ENCODE measurements around the gene PLXND1. TPM values are rescaled to one million over a fixed set of nuclear protein-coding genes. Genes with fewer than 3 reads are reported as not detected.

The PLXND1 gene
- total and polyA plus RNA-seq, 9 donors = 21.6 to 120 (median 57.1) TPM

GRCh38 chr3:129553171-129553570, 53.3 kb downstream of the PLXND1 start:
- no peak for DNase-seq
- Histone ChIP-seq H3K4me1 (ENCODE audit: insufficient read depth) (peaks cover 15% of the 10 kb centered on the region), H3K27me3 (no peaks in the 10 kb centered on the region), H3K4me3 (no peak overlapping the region), H3K27ac (peak overlapping the region; percentile 66 to 72), H3K9me3 (no peaks in the 10 kb centered on the region), H3K36me3 (no peaks in the 10 kb centered on the region)
- WGBS, 3 donors = 68 to 75% (median 70%) methylated on average over 5 to 6 of the region's 6 CpGs
- no peak for TF ChIP-seq POLR2A (IDR thresholded peaks at IDR 0.05)
- no peak for TF ChIP-seq CTCF (IDR thresholded peaks at IDR 0.05)
- no peak for TF ChIP-seq EP300 (IDR thresholded peaks at IDR 0.05)
- intact Hi-C loops (cut with DNase I) = no loop called here

GRCh38 chr3:129552287-129553050, 54.0 kb downstream of the PLXND1 start:
- Histone ChIP-seq H3K27me3 (no peaks in the 10 kb centered on the region), H3K4me1 (ENCODE audit: insufficient read depth) (peaks cover 15% of the 10 kb centered on the region), H3K27ac (no peak overlapping the region), H3K9me3 (no peaks in the 10 kb centered on the region), H3K36me3 (no peaks in the 10 kb centered on the region), H3K4me3 (no peak overlapping the region)
- intact Hi-C loops (cut with DNase I) = no loop called here
- WGBS, 3 donors = 81 to 90% (median 88%) methylated on average over 10 of the region's 10 CpGs
- no peak for DNase-seq
- TF ChIP-seq EP300 (IDR thresholded peaks at IDR 0.05) (no peak), POLR2A (IDR thresholded peaks at IDR 0.05) (no peak), CTCF (IDR thresholded peaks at IDR 0.05) (no peak)

- intact Hi-C loops (cut with DNase I) = no loop called here
Measured at GRCh38 chr3:129549805-129550204, 56.7 kb downstream of the PLXND1 start.

More at GRCh38 chr3:129549805-129550204, 56.7 kb downstream of the PLXND1 start:
- Histone ChIP-seq H3K27ac (no peak overlapping the region), H3K4me3 (no peak overlapping the region), H3K9me3 (no peaks in the 10 kb centered on the region), H3K36me3 (no peaks in the 10 kb centered on the region), H3K4me1 (ENCODE audit: insufficient read depth) (peaks cover 9% of the 10 kb centered on the region), H3K27me3 (no peaks in the 10 kb centered on the region)
- no peak for DNase-seq
- 90 to 98% (median 92%) methylated on average over 3 of the region's 3 CpGs for WGBS, 3 donors
- no peak for TF ChIP-seq CTCF (IDR thresholded peaks at IDR 0.05)
- TF ChIP-seq EP300 (IDR thresholded peaks at IDR 0.05) = no peak
- TF ChIP-seq POLR2A (IDR thresholded peaks at IDR 0.05) = no peak
